OCI-M2 (cell line): ENCODE data around the gene SARM1.

Experiments
- DNase-seq: peaks from one replicate; lab custom pipeline; 2025; ENCODE audit not compliant: unreplicated experiment; lab: John Stamatoyannopoulos, UW

The SARM1 gene

DNA sequence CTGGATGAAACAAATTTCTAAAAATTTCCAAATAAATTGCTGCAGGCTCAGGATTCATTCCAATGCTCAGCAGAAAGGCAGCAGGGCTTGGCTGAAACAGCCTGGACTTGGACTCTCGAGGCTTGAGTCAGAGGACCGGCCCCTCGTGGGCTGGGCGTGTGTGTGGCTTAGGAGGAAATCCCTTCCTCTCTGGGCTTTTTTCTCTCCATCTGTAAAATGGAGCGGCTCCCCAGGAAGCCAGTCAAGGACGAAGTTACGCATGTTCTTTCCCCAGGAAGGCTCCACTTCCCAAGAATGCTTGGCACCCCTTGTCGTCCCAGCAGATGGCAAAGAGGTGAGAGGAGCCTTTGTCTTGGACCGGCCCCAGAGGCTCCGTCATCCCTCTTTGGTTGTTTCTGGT is 21.0 kb downstream of the SARM1 start:
- DNase-seq = no peak

DNA sequence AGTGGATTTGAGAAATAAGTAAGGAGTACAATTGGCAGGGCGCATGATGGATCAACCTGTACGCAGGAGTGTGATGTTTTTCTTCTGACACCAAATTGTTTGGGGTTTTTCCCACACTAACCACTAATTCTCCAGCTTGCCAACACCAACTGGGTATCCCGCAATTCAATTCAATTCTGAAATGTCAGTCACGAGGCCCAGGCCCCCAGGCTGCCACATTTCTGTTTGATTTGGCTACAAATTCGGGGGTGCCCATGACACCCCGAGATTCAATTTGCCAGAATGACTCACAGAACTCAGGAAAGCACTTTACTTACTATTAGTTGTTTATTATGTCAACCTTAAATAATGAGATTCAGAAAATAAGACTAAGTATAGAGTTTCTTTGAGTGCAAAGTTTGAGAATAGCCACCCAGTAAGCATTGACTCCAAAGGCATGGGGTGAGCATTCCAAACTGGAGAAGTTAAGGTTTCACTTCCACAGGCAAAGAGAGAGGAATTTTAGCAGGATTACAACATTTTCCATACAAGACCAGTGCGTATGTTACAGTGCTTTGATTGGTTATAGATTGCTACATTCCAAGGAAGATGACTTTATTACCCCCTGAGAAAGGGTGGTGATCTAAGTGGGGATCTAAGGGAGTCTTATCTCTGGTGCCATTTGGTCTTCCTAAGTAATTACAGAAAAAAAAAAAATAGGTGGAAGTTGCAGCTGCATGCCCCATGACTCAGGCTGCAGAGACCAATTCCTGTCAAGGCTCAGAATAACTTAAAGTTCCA is 23.0 kb downstream of the SARM1 start:
- DNase-seq = no peak

DNA sequence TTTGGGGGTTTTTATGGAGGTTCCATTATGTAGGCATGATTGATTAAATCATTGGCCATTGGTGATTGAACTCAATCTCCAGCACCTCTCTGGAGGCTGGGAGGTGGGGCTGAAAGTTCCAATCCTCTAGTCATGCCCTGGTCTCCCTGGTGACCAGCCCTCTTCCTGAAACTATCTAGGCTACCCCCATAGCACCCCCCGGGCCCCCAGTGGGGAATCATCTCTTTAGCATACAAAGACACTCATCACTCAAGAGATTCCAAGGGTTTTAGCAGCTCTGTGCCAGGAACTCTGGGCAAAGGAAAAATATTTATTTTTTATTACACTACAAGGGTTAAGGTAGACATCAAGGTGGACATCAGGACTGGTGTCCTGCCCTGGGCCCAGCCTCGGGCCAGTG is 23.9 kb downstream of the SARM1 start:
- no peak for DNase-seq

DNA sequence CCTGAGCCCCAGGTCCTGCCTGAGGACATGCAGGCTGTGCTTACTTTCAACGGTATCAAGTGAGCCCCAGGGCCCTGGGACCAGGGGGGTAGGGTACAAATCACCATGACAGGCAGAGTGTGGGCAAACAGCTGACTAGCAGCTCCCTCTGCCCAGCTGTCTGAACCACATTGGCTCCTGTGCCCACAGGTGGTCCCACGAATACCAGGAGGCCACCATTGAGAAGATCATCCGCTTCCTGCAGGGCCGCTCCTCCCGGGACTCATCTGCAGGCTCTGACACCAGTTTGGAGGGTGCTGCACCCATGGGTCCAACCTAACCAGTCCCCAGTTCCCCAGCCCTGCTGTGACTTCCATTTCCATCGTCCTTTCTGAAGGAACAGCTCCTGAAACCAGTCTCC is 24.5 kb downstream of the SARM1 start:
- DNase-seq = no peak

DNA sequence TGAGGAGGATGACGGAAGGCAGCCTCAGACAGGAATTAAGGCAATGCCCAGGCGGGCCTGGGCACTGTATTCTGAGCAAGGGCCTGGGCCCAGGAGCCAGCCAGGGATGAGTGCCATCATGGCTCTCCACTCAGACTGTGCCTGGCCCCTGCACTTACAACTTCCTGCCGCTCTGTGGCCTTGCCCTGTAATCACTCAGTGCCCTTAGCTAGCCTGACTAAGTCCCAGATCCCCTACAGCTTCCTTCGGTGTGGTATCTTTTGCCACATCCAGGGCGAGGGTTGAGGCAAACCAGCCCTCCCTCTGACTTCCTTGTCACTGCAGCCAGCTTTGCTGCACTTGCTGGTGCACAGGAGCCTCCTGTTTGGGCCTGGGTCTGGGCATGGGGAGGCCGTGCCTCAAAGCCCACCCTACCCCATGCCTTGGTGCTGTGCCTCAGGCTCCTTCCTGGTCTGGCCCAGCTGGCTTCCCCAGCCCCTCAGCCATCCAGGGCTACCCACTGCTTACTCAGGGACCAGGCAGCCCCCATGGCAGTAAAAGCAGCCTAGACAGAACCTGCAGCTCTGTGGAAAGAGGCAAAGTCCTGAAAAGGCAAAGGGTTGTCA is 25.2 kb downstream of the SARM1 start:
- DNase-seq = no peak

DNA sequence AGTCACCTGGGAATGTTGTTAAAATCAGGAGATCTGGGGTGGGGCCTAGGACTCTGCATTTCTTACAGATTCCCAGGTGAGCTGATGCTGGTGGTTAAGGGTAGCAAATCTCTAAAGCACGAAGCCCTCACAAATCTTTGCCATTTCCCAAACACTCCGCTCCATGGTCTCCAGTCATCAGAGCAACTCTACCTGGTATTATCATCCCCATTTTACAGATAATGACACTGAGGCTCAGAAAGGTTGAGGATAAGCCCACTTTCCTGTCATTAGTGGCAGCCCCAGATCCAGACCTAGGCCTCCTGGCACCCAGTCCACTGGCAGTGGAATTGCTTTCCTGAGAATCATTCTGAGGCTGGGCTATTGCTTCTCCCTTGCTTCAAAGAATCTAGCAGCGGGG is 25.8 kb downstream of the SARM1 start:
- no peak for DNase-seq

DNA sequence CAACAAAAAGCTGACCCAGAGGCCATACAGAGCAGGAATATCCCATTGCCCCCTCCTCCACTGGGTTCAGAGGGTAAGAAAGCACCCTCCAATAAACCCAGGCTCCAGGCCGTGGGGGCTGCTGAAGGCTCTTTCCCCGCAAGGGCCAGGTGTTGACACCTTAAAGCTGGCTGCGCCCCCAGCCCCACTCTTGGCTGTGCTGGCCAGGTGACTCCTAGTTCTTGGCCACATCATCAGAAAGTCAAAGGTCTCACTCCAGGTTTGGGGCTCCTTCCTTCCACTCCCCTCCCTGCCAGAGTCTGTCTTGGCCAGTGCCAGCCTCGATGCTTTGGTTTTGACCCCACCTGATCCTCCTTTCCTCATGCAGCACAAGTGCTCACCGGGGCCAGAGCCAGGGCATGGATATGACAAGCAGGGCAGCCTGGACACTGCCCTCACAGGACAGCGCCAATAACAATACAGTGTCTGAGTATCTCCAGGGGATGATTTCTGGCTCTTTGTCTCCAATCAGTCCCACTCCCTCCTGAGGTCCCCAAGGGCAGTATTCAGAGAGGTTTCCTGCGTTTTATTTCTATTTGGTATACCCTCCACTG is 26.3 kb downstream of the SARM1 start:
- no peak for DNase-seq

DNA sequence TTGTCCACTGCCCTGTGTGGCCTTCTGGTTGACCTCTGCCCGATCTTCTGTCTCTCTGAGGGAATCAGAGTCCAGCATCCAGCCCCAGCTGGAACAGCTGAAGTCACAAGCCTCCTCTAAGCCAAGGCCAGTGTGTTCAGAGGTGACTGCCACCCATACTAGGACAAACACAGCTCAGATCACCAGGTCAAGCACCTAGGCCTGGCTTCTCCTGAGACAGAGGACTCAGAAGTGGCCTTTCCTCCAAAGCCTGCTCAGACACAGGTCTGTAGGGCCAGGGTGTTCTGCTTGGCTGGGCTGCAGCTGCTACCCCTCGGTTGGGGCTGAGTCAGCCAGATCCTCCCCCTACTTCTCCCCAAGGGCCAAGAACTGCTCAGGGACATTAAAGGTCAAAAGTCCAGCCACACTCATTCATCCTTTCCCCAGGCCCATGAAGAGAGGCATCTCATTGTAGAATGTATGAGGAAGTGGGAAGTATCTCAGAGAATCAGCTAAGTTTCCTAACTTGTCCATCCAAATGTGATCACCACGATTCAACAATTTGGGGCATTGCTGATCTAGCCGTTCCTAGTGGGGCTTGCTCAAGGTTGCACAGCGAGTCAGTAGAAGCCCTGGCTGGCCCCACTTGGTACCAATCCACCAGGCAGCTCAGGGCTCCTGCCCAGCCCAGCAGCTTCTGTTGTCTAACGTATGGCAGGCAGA is 26.9 kb downstream of the SARM1 start:
- DNase-seq = no peak

DNA sequence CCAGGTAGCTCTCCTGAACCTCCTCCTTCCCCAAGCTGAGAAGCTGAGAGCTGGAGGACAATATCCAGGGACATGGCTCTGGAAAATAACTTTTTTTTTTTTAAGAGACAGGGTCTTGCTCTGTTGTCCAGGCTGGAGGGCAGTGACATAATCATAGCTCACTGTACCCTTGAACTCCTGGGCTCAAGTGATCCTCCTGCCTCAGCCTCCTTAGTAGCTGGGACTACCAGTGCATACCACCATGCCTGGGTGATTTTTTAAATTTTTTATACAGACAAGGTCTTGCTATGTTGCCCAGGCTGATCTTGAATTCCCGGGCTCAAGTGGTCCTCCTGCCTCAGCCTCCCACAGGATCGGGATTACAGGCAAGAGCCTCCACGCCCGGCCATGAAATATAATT is 28.3 kb downstream of the SARM1 start:
- no peak for DNase-seq

DNA sequence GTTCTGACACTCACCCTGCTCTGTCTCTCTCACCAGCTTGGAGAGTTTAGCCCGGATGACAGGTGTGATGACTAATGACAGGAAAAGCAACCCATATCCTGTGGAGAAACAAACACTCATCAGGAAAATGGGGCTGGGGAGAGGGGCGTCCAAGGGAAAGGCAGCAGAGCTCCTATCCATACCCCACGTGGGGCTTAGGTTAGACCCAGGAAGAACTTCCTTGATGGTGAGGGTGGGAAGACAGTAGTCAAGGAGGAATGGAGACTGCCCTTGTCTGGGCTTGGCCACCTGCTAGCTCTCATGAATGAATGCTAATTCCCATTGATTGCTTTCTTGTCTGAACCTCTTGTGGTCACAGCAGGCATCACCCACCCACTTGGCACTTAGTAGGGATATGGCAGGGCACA is 30.7 kb downstream of the SARM1 start:
- no peak for DNase-seq

DNA sequence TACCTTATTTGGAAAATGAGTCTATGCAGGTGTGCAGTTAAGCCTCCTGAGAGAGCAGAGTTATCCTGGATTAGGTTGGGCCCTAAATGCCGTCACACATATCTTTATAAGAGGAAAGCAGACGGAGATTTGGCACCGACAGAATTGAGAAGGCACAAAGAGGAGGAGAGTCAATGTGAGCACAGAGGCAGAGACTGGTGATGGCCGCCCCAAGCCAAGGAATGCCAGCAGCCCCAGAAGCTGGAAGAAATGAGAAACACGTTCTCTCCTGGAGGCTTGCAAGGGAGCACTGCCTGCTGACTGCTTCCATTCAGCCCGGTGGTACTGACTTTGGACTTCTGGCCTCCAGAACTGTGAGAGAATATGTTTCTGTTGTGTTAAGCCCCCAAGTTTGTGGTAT is 31.4 kb downstream of the SARM1 start:
- DNase-seq = no peak

DNA sequence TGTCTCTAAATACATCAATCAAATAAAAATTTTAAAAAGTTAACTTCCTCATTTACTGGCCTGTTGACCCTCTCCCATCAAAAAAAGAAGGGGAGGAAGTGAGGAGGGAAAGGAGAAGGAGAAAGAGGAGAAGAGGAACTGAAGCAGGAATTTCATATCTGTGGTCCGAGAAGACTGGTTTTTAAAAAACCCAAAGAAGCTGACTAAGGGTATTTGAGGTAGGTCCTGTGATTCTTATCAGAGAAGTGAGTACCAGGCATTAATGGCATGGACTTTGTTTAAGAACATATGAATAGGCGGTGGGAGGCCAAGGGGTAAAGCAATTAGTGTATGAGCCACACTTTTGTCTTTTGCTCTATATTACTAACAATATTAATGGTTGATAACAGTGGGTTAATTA is 32.5 kb downstream of the SARM1 start:
- DNase-seq = no peak

DNA sequence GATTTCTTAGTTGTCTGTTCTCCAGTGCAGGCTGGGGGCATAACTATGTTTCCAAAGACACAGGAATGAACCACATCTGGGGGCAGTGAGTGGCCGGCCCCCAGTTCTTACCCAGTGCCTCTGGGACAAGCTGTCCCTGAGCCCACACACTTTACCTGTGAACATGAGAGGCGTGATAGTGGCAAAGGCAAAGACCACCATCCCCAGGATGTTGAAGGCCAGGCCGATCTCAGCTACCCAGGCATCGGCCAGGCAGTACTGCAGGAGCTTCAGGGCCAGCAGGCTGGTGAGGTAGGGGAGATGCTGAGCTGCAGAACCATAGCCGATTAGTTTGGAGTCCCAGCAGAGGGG is 32.9 kb downstream of the SARM1 start:
- no peak for DNase-seq

DNA sequence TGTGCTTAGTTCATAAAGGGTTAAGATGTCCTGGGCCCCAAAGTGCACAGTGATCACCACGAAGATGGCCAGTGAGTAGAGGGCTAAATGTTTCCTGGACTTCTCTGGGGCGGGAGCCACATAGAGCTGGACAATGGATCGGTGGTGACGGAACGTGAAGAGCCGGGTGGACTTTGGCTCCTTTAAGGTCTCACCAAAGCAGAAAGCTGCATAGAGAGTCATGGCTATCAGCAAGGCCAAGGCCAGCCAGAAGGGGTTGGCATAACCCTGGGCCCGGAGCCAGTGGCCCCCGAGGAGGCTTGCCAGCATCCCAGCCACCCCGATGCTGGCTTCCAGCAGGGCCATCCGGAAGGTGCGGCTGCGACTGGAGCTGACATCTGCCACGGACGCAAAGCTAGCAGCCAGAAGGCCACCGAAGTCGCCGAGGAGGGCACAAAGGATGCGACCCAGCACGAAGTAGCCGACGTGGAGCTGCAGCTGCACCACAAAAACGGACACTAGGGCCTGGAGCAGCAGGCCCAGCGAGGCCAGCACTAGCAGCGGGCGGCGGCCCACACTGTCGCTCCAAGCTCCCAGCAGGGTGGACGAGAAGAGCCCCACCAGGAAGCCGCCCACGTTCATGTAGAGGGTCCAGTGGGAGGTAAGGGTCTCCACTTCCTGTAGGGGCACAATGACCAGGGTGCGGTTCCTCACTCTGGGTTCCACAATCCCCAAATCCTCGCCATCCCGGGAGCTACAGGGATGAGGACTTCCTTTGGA is 33.5 kb downstream of the SARM1 start:
- DNase-seq = no peak

DNA sequence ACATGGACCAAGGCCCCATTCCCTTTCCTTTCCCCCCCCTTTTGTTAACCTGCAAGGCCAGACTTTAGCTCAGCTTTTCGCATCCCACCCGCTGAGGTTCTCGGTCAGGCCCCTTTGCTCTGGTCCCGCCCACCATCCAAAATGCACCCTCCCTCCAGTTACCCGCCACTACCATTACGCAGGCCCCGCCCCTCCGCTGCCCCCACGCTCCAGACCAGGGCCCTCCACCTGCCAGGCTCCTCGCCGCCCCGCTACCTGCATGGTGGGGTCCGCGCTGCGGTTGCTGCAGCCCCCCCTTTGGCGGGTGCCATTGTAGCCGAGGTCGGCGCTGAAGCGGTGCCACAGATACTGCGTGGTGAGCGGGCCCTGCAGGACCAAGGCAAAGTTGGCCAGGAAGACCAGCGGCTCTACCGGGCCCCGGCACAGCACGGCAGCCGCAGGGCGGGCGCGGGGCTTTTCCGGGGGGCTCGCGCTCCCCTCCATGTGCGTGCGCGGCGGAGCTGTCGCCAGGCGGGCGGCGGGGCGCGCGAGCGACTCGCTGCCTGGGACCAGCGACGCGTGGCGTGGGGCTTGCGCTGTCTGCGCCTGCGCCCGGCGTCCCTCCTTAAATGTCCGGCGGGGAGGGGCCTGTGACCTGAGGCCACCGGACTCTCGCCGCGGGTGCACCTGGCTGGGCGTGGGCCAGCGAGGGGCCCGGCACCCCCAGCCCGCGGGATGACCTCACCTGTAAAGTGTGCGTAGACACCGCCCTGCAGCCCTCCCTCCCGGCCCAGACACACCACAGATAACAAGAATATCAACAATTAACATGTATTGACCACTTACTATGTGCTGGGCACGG is 34.4 kb downstream of the SARM1 start, which contains the start of gene SLC46A1:
Gene SLC46A1, minus strand, starts transcription at position 581 of the 841 bp plus-strand sequence. Its CDS starts 98 bp downstream, at position 483.
- DNase-seq = no peak

DNA sequence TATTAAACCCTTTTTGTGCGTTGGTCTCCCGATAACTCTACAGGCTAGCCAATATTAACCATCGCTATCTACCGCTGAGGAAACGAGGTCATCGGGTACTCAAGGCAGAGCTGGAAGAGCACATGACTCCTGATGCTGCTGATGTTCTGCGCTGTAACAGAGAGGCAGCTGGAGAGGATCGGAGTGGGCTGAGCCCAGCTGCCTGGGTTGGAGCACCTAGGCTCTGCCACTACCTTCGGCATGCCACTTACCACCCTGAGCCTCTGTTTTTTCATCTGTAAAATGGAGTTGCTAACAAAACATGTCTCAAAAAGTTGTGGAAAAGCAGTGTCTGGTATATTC is 35.0 kb downstream of the SARM1 start:
- DNase-seq = no peak

DNA sequence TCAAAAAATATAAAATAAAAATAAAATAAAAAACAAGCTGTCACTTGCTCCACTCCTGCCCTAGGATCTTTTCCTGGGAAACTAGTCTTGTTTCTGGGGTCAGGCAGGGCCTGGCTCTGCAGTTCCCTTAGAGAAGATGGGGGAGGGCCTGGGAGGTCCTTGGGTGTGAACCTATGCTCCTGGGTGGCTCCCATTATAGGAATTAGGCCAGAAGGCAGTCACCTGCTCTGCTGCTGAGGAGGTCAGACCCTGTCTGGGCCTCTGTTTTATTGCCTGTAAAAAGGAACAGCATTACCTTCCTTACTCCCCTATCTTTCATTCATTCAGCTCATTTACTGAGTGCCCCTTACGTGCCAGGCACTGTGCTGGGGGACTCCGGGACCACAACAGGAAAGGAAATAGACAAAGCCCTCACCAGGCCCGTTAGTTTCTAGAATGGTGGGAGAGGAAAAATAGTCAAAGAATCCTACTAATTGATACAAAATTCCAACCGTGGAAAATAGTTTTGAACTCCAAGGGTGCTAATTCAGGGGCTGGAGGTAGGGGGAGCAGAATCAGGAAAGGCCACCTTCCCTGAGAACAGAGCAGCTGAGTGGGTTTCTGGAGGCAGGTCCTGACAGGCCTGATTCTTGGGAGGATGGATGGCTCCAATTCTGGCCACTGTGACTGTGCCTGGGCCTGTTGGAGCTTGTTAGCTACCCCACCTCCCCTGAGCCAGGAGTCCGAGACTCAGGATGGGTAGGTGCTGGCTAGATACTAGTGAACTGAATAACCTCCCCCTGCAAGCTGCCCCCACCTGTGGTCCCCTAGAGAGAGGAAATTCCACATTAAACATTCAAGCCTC is 35.9 kb downstream of the SARM1 start:
- no peak for DNase-seq

DNA sequence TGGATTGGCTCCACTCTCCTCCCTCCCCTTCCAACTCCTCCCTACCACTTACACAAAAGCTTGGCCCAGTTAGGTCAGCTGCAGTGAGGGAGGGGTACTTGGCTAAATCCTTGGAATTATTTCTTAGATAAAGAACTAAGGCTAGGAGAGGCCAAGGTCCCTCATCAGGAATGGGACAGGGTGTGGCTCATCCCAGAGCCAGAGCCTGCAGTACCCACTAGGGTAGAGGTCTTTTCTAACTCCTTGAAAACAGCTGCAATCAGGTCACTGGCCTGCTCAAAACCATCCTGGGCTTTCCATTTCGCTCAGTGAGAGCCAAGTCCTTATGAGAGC is 36.4 kb downstream of the SARM1 start:
- no peak for DNase-seq

DNA sequence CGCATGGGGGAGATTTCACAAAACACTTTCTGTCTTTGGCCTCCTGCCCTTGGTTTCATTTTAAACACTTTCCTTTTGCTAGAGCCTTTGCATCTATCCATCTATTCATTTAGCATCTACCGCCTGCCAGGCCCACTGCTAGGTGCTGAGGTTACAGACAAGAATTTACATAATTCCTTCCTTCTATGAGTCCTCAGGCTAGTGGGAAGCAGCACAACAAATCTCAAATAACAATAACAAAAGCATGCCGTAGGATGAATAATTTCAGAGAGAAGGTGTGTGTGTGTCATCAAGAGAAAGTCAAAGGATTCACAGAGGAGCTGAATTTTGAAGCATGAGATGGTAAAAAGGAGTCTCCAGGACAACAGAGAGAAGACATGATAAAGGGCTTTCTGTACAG is 40.6 kb downstream of the SARM1 start:
- no peak for DNase-seq

DNA sequence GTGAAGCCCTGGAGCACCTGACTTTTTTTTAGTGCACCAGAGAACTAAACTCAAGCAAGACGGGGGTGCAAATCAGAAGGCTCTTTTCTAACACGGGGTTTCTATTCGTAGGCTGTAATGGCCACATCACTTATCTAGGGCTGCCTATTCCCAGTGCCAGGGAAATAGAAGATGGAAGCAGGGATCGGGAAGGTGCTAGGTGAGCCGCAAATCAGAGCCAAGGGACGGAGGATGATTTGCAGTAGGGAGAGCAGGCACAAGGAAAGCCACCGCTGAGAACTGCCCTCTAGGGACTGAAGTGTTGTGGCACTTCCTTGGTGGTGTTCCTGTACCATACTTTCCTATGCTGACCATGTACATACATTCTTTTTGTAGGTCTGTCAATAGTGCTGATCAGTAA is 42.3 kb downstream of the SARM1 start:
- no peak for DNase-seq
